ENCODE results near the gene AS3MT. TPM values are rescaled to one million over a fixed set of nuclear protein-coding genes. Genes with fewer than 3 reads are reported as not detected.

The AS3MT gene
- total RNA-seq, 3 donors from 2014 or later: 3.7 to 5.6 (median 5.2) TPM

DNA sequence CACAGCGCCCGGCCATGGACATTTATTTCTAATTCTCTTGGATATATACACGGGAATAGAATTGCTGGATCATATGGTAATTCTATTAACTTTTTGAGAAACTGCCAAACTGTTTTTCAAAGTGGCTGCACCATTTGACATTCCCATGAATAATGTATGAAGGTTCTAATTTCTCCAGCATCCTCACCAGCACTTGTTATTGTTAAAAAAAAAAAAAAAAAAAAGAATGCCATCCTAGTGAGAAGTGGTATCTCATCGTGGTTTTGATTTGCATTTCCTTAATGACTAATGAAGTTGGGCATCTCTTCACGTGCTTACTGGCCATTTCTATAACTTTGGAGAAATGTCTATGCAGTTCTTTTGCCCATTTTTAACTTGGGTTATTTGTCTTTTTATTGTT lies 62.4 kb downstream of the AS3MT start:
- intact Hi-C loops (cut with DNase I; ENCODE audit: low total_unique reads): no loop called here
- TF ChIP-seq, protein P1, sequence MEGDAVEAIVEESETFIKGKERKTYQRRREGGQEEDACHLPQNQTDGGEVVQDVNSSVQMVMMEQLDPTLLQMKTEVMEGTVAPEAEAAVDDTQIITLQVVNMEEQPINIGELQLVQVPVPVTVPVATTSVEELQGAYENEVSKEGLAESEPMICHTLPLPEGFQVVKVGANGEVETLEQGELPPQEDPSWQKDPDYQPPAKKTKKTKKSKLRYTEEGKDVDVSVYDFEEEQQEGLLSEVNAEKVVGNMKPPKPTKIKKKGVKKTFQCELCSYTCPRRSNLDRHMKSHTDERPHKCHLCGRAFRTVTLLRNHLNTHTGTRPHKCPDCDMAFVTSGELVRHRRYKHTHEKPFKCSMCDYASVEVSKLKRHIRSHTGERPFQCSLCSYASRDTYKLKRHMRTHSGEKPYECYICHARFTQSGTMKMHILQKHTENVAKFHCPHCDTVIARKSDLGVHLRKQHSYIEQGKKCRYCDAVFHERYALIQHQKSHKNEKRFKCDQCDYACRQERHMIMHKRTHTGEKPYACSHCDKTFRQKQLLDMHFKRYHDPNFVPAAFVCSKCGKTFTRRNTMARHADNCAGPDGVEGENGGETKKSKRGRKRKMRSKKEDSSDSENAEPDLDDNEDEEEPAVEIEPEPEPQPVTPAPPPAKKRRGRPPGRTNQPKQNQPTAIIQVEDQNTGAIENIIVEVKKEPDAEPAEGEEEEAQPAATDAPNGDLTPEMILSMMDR (IDR thresholded peaks at IDR 0.05): no peak
- TF ChIP-seq POLR2A (IDR thresholded peaks at IDR 0.05) (no peak), POLR2AphosphoS5 (IDR thresholded peaks at IDR 0.05) (no peak)

DNA sequence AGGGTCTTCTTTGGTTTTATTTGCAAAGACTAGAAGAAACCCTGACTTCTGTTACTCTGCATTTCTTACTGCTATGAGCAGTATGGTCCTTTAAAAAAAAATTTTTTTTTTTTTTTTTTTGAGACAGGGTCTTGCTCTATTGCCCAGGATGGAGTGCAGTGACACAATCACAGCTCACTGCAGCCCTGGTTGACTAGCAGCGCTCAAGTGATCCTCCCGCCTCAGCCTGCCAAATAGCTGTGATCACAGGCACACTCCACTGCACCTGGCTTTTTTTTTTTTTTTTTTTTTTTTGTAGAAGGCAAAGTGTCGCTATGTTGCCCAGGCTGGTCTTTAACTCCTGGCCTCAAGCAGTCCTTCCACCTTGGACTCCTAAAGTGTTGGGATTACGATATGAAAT lies 66.2 kb downstream of the AS3MT start:
- no peak overlapping the region for H3K4me3 ChIP-seq
- no peaks in the 10 kb centered on the region for H3K4me1 ChIP-seq
- no peaks in the 10 kb centered on the region for H3K27me3 ChIP-seq
- no peaks in the 10 kb centered on the region for H3K36me3 ChIP-seq
- TF ChIP-seq, protein P1 (IDR thresholded peaks at IDR 0.05): no peak
- no peak for TF ChIP-seq POLR2A (IDR thresholded peaks at IDR 0.05)
- no peak for TF ChIP-seq POLR2AphosphoS5 (IDR thresholded peaks at IDR 0.05)
- H3K9me3 ChIP-seq: no peaks in the 10 kb centered on the region
- no peak overlapping the region for H3K27ac ChIP-seq
- DNase-seq (ENCODE audit: low spot score in 2 of 2): no peak
- intact Hi-C loops (cut with DNase I; ENCODE audit: low total_unique reads): no loop called here

More for the DNA sequence above, 62.4 kb downstream of the AS3MT start:
- no peak for DNase-seq (ENCODE audit: low spot score in 2 of 2)
- H3K9me3 ChIP-seq: no peaks in the 10 kb centered on the region
- H3K27ac ChIP-seq: no peak overlapping the region
- no peaks in the 10 kb centered on the region for H3K36me3 ChIP-seq
- no peak overlapping the region for H3K4me3 ChIP-seq
- no peaks in the 10 kb centered on the region for H3K4me1 ChIP-seq
- H3K27me3 ChIP-seq: no peaks in the 10 kb centered on the region

DNA sequence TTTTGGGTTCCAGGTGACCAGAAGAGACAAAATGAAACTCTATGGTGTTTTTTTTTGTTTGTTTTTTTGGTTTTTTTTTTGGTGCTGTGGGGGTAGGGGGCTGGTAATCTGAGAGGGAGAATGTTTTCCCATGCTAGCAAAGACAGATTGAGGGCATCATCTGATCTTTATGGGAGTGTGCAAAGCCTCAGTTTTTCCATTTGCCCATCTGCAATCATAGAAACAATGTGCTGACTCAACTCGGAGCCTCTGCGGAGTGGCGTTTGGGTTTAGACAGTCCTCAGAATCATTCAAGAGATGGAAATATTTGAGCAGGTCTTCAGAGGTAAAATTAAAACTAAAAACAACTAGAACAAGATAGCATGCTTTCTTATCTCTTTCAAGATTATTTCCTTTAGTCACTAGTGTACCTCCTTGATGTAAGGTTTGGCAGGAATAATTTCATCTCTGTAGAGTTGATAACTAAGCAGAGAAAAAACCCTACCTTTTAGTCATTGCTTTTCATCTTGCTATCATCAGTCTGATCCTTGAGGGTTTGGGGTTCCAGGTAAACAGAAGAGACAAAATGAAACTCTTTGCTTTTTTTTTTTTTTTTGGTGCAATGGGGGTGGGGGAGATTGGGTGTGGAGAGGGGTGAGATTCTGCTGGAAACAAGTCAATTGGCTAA lies 66.8 kb downstream of the AS3MT start:
- TF ChIP-seq POLR2A (IDR thresholded peaks at IDR 0.05) (no peak), POLR2AphosphoS5 (IDR thresholded peaks at IDR 0.05) (no peak)
- TF ChIP-seq, protein P1 (IDR thresholded peaks at IDR 0.05): no peak
- Histone ChIP-seq H3K9me3 (no peaks in the 10 kb centered on the region), H3K27ac (no peak overlapping the region), H3K4me3 (no peak overlapping the region), H3K27me3 (no peaks in the 10 kb centered on the region), H3K36me3 (no peaks in the 10 kb centered on the region), H3K4me1 (no peaks in the 10 kb centered on the region)
- DNase-seq (ENCODE audit: low spot score in 2 of 2): no peak
- intact Hi-C loops (cut with DNase I; ENCODE audit: low total_unique reads): no loop called here

DNA sequence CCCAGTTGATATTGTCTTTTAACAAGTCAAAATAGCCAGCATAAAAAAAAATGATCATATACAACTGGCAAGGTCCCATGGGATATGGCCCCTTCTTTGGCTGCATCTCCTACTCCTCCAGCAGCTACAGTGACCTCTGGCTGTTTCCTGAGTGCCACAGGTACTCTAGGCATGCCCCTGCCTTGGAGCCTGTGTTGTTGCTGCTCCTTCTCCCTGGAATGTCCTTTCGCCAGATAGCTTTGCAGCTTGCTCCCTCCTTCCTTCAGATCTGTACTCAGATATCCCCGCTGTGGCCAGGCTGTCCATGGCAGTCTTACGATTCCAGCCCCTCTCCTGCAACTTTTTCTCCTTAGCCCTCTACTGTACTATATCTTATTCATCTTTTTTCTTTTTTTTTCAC lies 72.1 kb downstream of the AS3MT start:
- Histone ChIP-seq H3K9me3 (no peaks in the 10 kb centered on the region), H3K27ac (no peak overlapping the region), H3K4me1 (no peaks in the 10 kb centered on the region), H3K36me3 (no peaks in the 10 kb centered on the region), H3K4me3 (no peak overlapping the region), H3K27me3 (no peaks in the 10 kb centered on the region)
- TF ChIP-seq, protein P1 (IDR thresholded peaks at IDR 0.05): no peak
- no peak for TF ChIP-seq POLR2A (IDR thresholded peaks at IDR 0.05)
- no peak for TF ChIP-seq POLR2AphosphoS5 (IDR thresholded peaks at IDR 0.05)
- intact Hi-C loops (cut with DNase I; ENCODE audit: low total_unique reads): no loop called here
- DNase-seq (ENCODE audit: low spot score in 2 of 2): no peak

DNA sequence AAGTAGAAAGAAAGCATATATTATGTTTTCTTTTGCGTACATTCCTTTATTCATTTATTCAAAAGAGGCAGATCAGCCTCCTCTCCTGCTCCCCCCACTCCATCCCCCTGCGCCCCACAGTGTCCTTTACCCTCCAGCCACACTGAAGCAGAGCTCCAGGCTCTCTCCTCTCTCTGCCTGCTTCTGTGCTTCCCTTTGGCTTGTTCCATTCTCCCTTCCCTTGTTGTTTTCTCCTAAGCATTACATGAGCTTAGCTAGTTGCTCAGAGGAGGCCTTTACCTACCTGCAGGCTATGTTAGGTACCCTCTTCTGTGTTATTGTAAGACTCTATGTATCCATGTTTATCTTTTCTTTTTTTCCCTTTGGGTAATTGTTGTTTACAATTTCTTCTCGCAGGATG lies 76.2 kb downstream of the AS3MT start:
- intact Hi-C loops (cut with DNase I; ENCODE audit: low total_unique reads): no loop called here
- Histone ChIP-seq H3K4me3 (no peak overlapping the region), H3K27ac (no peak overlapping the region), H3K27me3 (no peaks in the 10 kb centered on the region), H3K4me1 (no peaks in the 10 kb centered on the region), H3K9me3 (no peaks in the 10 kb centered on the region), H3K36me3 (no peaks in the 10 kb centered on the region)
- TF ChIP-seq POLR2AphosphoS5 (IDR thresholded peaks at IDR 0.05): no peak
- TF ChIP-seq POLR2A (IDR thresholded peaks at IDR 0.05): no peak
- TF ChIP-seq, protein P1 (IDR thresholded peaks at IDR 0.05): no peak
- no peak for DNase-seq (ENCODE audit: low spot score in 2 of 2)

Measured in breast epithelium (tissue), 4 donors.